NT2/D1 (cell line): ENCODE results near the gene TTLL12.
"Not testable (repeated sequence)": the region's sequence is repeated elsewhere in the genome, so short reads cannot be mapped to it uniquely, and the experiment has no call there.

Source experiments
- DNase-seq: peaks from one replicate; pipeline ENCODE4 v3.0.0-alpha.2; 2011; ENCODE audit warnings: low read depth, low spot score
- H3K27me3 ChIP-seq: 2 replicates; pipeline ENCODE4 v1.6.0; 2011; ENCODE audit warnings: mild to moderate bottlenecking; ENCODE audit not compliant: insufficient read length, insufficient read depth
- H3K36me3 ChIP-seq: 2 replicates; pipeline ENCODE4 v1.6.1; 2011; ENCODE audit warnings: mild to moderate bottlenecking, low read length, mixed read lengths; ENCODE audit not compliant: insufficient read depth, insufficient read length
- H3K4me1 ChIP-seq: 2 replicates; pipeline ENCODE4 v1.5.1; 2011; ENCODE audit not compliant: insufficient read depth, insufficient read length
- H3K4me3 ChIP-seq: 2 replicates; pipeline ENCODE4 v1.5.1; 2011; ENCODE audit warnings: low read depth; ENCODE audit not compliant: insufficient read length
- H3K9ac ChIP-seq: 2 replicates; pipeline ENCODE4 v1.6.0; 2011; ENCODE audit warnings: low read depth; ENCODE audit not compliant: insufficient read length
- H3K9me3 ChIP-seq: 2 replicates; pipeline ENCODE4 v1.5.1; 2011; ENCODE audit warnings: mild to moderate bottlenecking, low read length; ENCODE audit not compliant: insufficient read depth
- SUZ12 ChIP-seq: IDR thresholded peaks from 2 replicates; pipeline ENCODE4 v1.6.1; 2011; ENCODE audit not compliant: insufficient read length, insufficient read depth; ENCODE audit errors: extremely low read depth
- YY1 ChIP-seq: IDR thresholded peaks from 2 replicates; pipeline ENCODE4 v1.6.1; 2011; ENCODE audit not compliant: insufficient read length, insufficient read depth
- ZNF274 ChIP-seq: IDR thresholded peaks from 2 replicates; pipeline ENCODE4 v1.6.1; 2011; ENCODE audit warnings: mild to moderate bottlenecking, low read depth, low read length

Gene TTLL12

DNA sequence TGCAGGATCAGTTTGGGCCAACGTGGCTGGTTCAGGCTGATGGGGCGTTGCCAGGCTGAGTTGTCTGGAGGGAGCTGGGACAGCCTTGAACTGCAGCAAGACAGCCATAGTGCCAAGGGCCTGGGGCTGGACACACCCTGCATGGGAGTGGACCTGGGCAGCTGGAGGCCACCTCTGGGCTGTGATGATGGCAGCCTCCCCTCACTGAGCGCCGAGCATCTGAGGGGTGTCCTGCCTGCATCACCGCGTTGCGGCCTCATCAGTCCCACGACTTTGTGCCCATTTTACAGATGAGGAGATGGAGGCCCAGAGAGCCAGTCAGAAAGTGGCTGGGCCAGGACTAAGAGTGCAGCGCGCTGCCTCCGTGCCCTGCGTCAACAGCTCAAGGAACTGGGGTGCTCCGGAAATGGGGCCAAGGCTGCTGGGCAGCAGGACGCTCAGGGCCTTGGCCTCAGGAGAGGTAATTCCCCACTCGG, 36.2 kb downstream of the TTLL12 start:
- peaks cover 21% of the 10 kb centered on the region for H3K27me3 ChIP-seq
- H3K36me3 ChIP-seq: no peaks in the 10 kb centered on the region
- H3K4me1 ChIP-seq: peaks cover 15% of the 10 kb centered on the region
- H3K9me3 ChIP-seq: no peaks in the 10 kb centered on the region
- peak overlapping the region; percentile 39 for H3K4me3 ChIP-seq
- DNase-seq: no peak
- H3K9ac ChIP-seq: peak overlapping the region; percentile 56
- TF ChIP-seq YY1: no peak
- TF ChIP-seq SUZ12: no peak
- TF ChIP-seq ZNF274: no peak

- no peak for DNase-seq
- peaks cover 15% of the 10 kb centered on the region for H3K4me1 ChIP-seq
- H3K9ac ChIP-seq: no peak overlapping the region
- H3K27me3 ChIP-seq: peaks cover 21% of the 10 kb centered on the region
- H3K4me3 ChIP-seq: no peak overlapping the region
- no peaks in the 10 kb centered on the region for H3K36me3 ChIP-seq
- TF ChIP-seq YY1 (no peak), ZNF274 (no peak), SUZ12 (no peak)
- no peaks in the 10 kb centered on the region for H3K9me3 ChIP-seq
Observed at GRCh38 chr22:43148581-43148980, 38.4 kb downstream of the TTLL12 start.

GRCh38 chr22:43147821-43148220, 39.1 kb downstream of the TTLL12 start:
- peaks cover 21% of the 10 kb centered on the region for H3K27me3 ChIP-seq
- H3K4me3 ChIP-seq: no peak overlapping the region
- H3K36me3 ChIP-seq: no peaks in the 10 kb centered on the region
- no peak for DNase-seq
- peaks cover 15% of the 10 kb centered on the region for H3K4me1 ChIP-seq
- no peaks in the 10 kb centered on the region for H3K9me3 ChIP-seq
- TF ChIP-seq YY1 (no peak), SUZ12 (no peak), ZNF274 (no peak)
- no peak overlapping the region for H3K9ac ChIP-seq

- not testable (repeated sequence) for H3K36me3 ChIP-seq, H3K9me3 ChIP-seq, H3K4me1 ChIP-seq, H3K27me3 ChIP-seq, H3K4me3 ChIP-seq, DNase-seq, H3K9ac ChIP-seq
Observed at GRCh38 chr22:43146332-43146731, 40.6 kb downstream of the TTLL12 start.

DNA sequence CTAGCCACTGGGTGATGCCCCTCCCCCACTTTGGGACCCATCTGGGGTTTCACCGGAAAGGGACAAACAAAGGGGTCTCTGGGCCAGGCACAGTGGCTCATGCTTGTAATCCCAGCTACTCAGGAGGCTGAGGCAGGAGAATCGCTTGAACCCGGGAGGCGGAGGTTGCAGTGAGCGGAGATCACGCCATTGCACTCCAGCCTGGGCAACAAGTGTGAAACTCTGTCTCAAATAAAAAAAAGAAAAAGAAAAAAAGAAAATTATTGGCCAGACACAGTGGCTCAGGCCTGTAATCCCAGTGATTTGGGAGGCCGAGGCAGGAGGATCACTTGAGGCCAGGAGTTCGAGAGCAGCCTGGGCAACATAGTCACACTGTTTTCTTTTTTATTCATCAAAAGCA, 41.6 kb downstream of the TTLL12 start:
- not testable (repeated sequence) for H3K27me3 ChIP-seq, H3K9me3 ChIP-seq, H3K4me1 ChIP-seq, DNase-seq, H3K9ac ChIP-seq, H3K4me3 ChIP-seq
- peaks cover 14% of the 10 kb centered on the region for H3K36me3 ChIP-seq

DNA sequence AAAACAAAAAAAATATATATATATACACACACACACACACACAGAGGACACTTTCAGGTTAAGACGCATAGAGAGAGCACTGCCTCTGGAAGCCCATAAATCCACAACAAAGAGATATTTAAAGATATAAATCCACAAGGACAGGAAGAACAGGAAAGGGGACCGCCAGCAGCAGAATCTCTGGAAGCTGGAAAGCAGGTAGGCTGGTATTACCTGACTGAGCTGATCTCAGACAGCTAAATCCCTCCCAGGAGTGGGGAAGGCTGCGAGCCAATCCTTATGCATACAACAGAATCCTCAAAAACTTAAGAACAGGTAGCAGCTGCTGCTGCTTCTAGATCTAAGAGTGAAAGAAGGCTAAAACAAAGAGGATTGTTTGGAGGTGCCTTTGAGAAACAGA, 42.0 kb downstream of the TTLL12 start:
- no peak for TF ChIP-seq YY1
- DNase-seq: no peak
- Histone ChIP-seq H3K4me3 (no peak overlapping the region), H3K9me3 (no peaks in the 10 kb centered on the region), H3K27me3 (no peaks in the 10 kb centered on the region), H3K4me1 (no peaks in the 10 kb centered on the region), H3K9ac (no peak overlapping the region), H3K36me3 (peaks cover 19% of the 10 kb centered on the region)

DNA sequence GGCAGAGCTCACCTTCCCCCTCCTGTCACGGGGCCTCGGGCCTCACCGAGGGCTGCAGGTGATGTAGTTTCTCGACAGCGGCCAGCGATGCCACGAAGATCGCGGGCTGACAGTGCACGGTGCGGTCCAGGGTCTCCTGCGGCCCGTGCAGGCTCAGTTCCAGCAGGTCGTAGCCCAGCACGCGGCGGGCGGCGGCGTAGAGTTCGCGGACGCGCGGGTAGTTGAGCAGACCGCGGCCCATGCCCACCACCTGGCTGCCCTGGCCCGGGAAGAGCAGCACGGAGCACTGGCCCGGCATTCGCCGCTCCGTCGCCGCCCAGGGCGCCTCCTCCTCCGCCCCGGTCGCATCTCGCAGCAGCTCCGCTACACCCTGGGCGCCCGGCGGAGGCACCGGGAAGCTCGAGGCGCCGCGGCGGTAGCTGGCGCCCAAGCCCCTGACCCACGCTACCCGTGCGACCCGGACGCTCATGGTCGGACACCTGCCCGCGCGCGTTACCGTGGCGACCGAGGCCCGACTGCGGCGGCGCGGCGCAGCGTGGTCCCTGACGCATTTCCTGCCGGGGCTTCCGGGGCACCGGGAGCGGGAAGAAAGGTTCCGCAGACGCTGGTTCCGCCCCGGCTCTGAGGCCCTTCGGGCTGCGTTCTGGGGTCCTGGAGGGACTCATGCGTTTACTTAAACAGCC, 43.9 kb downstream of the TTLL12 start, which contains the start of gene MCAT:
MCAT (minus strand) TSS at position 519 of the 683 bp plus-strand sequence; CDS start at position 469, 50 bp downstream.
- H3K4me1 ChIP-seq: no peaks in the 10 kb centered on the region
- H3K9me3 ChIP-seq: no peaks in the 10 kb centered on the region
- peak within 1 kb of the TSS; percentile 93 for H3K4me3 ChIP-seq
- TF ChIP-seq SUZ12 (no peak), ZNF274 (no peak), YY1 (no peak)
- peak within 1 kb of the TSS; percentile 92 for H3K9ac ChIP-seq
- no peaks in the 10 kb centered on the region for H3K27me3 ChIP-seq
- peaks cover 38% of the 10 kb centered on the region for H3K36me3 ChIP-seq
- DNase-seq: peak; percentile 33

- Histone ChIP-seq H3K36me3 (peaks cover 91% of the 10 kb centered on the region), H3K4me1 (peaks cover 2% of the 10 kb centered on the region), H3K9ac (no peak overlapping the region), H3K27me3 (no peaks in the 10 kb centered on the region), H3K9me3 (no peaks in the 10 kb centered on the region), H3K4me3 (no peak overlapping the region)
- DNase-seq: no peak
- TF ChIP-seq ZNF274: no peak
- no peak for TF ChIP-seq SUZ12
- no peak for TF ChIP-seq YY1
Observed at GRCh38 chr22:43136801-43137200, 50.1 kb downstream of the TTLL12 start.
